ENCODE results near the gene GPR137C. TPM values are rescaled to one million over a fixed set of nuclear protein-coding genes. Genes with fewer than 3 reads are reported as not detected.
A peak's percentile ranks its signal among the peaks of the same experiment; 100 is the strongest.

The GPR137C gene
- total and polyA plus RNA-seq, 2 of the 13 experiments (the other 11 are each of a cell fraction or from before 2014, with no cell fraction given), result 0.34 to 0.51 TPM

- TF ChIP-seq ARID5B (CRISPR knock-in tag; IDR thresholded peaks at IDR 0.05) (no peak), AFF4 (CRISPR knock-in tag; IDR thresholded peaks at IDR 0.05) (no peak), TARDBP (CRISPR knock-in tag; IDR thresholded peaks at IDR 0.05) (no peak), ZNF883 (CRISPR knock-in tag; IDR thresholded peaks at IDR 0.05; ENCODE audit: not compliant biosample characterization) (peak; percentile 50), ZSCAN20 (CRISPR knock-in tag; IDR thresholded peaks at IDR 0.05; ENCODE audit: borderline replicate concordance) (no peak), ZNF501 (CRISPR knock-in tag; IDR thresholded peaks at IDR 0.05) (peak; percentile 69), ZNF274 (CRISPR knock-in tag; IDR thresholded peaks at IDR 0.05) (0 out of 2 replicates have a peak, but pooled peaks have one; percentile 31), ZKSCAN1 (IDR thresholded peaks at IDR 0.05; ENCODE audit: low read length) (no peak), RARA (CRISPR knock-in tag; IDR thresholded peaks at IDR 0.05) (no peak), ASH2L (IDR thresholded peaks at IDR 0.05; ENCODE audit: insufficient read length, low read depth, low read length) (peak; percentile 54), ZNF383 (CRISPR knock-in tag; IDR thresholded peaks at IDR 0.05; ENCODE audit: borderline replicate concordance) (no peak), ZNF710 (CRISPR knock-in tag; IDR thresholded peaks at IDR 0.05; ENCODE audit: borderline replicate concordance) (no peak), NFE2 (CRISPR knock-in tag; IDR thresholded peaks at IDR 0.05) (no peak), BRD4 (CRISPR knock-in tag; IDR thresholded peaks at IDR 0.05) (no peak), ZMAT3 (CRISPR knock-in tag; conservative IDR thresholded peaks at IDR 0.05) (0 out of 2 replicates have a peak, but pooled peaks have one; percentile 33), FOXP4 (CRISPR knock-in tag; IDR thresholded peaks at IDR 0.05) (no peak), FOXO1 (CRISPR knock-in tag; IDR thresholded peaks at IDR 0.05) (no peak)
Measured at GRCh38 chr14:52553671-52554575, 1.3 kb downstream of the GPR137C start (continued).

All from HepG2 (cell line).